DMS53 (cell line): Measurements from ENCODE around the gene NUAK2.
"Not testable (repeated sequence)": the region's sequence is repeated elsewhere in the genome, so short reads cannot be mapped to it uniquely, and the experiment has no call there.

Experiments used
- DNase-seq: peaks from one replicate; lab custom pipeline; 2025; lab: John Stamatoyannopoulos, UW

NUAK2 gene

GRCh38 chr1:205297546-205298177 lies 23.9 kb downstream of the NUAK2 start:
- not testable (repeated sequence) for DNase-seq

DNA sequence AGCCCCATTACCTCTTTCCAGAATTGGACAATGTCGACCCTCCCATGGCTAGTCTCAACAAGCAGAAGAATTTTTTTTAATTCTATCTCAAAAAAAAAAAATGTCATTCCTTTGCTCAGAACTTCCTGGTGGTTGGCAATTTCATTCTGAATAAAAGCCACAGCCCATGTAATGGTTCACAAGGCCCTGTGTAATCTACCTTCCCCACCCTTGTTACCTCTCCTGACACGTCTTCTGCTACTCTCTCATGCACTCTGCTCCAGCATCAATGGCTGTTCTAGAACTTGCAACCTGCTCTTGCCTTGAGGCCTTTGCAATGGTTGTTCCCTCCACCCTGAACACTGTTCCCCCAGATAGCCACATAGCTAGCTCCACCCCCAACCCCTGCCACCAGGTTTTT lies 25.4 kb downstream of the NUAK2 start:
- no peak for DNase-seq

DNA sequence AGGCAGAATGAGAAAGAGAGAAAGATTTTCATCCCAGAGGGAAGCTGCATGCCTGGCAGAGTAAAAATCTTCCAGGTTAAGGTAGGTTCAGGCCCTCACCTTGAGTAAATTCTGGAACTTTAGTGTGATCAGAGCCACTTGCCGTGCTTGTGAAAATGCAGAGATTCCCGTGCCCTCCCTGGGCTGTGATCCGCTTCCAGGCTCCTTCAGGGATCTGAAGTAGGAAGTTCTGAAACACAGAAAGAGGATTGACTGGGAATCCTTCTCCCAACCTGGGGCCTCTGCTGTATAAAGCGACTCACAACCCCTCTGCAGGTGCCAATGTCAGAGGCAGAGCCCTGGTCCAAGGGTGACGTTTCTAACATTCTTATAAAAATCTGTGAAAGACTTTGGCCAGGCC lies 26.6 kb downstream of the NUAK2 start:
- DNase-seq, result peak; percentile 55

DNA sequence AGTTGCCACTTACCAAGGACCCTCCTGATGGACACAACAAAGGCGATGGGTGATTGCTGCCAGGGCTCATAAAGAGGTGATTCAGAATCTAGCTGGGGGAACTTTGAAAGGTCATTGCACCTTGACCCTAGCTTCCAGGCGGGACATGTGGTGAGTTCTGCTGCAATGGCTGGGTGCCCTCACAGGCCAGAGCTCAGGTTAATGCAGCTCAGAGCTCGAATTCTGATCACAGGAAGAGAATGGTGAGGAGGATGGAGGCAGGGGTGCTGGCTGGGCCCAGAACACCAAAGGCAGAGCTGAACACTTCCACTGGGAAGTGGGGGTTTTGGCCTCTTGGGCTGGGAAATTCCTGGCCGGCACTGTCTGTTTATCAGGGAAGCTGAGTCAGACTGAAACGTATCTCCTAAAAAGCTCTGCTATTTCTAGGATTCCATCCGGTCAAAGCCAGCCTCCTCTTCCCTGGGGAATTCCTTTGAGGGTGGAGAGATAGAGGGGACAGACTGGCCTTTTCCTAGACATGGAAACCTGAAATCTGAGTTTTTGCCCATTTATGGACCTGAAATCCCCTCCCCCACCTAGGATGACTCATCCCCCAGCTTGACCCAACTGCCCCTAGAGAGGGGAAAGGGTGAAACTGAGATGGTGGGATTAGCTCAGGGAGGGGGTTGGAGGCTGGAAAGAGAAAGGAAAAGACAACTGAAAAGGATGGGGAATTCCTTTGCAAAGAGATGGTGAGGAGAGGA lies 27.2 kb downstream of the NUAK2 start:
- DNase-seq, result peak; percentile 76

- DNase-seq, result no peak
Measured at GRCh38 chr1:205293350-205294074, 28.0 kb downstream of the NUAK2 start.

GRCh38 chr1:205291596-205291995 lies 29.9 kb downstream of the NUAK2 start:
- DNase-seq, result no peak

DNA sequence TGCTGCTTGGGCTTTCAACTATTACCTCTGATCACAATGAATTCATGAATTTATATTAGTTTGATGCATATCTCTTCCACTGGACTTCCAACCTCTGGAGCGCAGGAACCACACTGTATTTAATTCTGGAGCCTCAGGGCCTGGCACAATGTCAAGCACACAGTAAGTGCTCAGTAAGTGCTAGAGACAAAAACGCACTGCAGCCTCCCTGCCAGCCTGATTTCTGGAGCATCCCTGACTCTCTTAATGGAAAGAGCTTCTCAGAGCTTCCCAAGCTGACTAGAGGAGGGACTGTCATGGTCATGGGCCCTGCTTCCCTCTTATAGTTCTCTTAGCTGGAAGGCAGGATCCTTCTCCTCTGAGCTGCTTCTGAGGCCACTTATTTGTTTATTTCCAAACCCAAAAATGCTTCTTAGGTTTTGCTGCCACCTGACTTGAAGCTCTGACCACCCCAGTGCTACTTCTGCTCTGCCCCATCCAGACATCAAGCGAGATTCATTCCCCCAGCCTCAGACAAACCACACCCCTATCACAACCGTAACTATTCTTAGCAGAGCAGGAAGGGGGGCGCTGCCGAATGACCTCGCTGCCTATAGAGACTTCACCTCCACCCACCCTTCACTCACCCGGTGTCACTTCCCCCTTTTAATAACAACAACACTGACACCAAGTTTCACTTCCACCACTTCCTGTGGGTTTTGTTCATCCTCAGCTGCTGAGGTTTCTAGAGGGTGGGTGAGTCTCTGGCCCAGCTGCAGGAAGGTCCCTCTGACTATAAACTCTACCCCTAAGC lies 33.6 kb downstream of the NUAK2 start:
- no peak for DNase-seq

DNA sequence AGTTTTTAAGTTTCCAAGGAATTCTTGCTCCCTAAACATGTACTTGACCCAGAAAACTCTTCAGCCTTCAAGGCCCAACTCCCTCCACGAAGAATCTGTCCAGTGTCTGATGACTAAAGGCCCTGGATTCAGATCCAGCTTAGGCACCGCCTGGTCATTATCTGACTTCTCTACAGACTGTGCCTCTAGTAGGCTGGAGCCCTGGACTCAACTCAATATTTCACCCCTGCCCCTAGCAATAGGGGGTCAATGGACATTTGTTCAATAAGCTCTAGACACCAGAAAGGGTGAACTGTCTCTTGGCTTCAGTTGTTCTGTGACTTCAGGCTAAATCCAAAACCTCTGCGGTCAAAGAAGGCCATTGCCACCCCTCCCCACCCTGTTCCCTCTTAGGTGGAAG lies 34.5 kb downstream of the NUAK2 start:
- DNase-seq, result no peak

- DNase-seq, result no peak
Measured at GRCh38 chr1:205286335-205286950, 35.1 kb downstream of the NUAK2 start.

GRCh38 chr1:205285381-205286101 lies 36.0 kb downstream of the NUAK2 start:
- peak; percentile 43 for DNase-seq

- peak; percentile 100 for DNase-seq
Measured at GRCh38 chr1:205284420-205285144, 37.0 kb downstream of the NUAK2 start.

DNA sequence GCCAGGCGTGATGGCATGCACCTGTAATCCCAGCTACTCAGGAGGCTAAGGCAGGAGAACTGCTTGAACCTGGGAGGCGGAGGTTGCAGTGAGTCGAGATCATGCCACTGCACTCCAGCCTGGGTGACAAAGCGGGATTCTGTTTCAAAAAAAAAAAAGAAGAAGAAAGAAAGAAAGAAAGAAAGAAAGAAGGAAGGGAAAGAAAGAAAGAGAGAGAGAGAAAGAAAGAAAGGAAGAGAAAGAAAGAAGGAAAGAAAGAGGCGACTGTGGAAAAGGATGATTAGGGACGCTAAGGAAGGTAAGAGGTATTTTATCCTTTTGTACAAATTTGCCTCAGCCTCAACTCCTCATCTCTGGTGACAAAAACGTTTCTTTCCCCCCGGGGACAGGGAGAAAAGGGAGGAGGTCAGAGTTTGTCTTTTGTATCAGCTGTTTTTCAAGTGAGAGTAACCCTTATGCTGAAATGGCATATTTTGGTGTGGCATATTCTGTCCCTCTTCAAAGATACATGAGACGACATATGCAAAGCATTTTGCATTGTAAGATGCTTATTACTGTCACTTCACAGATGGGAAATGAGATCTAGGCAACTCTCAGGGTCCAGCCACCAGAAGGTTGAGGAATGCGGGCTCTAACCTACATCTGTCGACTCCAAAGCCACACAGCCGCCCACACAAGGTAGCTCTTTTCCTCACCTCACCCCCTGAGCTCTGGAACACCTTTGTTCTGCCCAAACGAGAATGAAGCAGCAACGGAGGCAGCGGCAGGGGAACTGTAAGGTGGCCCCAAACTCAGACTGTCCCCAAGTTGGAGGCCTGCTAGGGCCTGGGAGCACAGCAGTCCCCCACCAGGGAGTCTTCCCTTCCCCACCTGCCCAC lies 38.0 kb downstream of the NUAK2 start:
- no peak for DNase-seq

DNA sequence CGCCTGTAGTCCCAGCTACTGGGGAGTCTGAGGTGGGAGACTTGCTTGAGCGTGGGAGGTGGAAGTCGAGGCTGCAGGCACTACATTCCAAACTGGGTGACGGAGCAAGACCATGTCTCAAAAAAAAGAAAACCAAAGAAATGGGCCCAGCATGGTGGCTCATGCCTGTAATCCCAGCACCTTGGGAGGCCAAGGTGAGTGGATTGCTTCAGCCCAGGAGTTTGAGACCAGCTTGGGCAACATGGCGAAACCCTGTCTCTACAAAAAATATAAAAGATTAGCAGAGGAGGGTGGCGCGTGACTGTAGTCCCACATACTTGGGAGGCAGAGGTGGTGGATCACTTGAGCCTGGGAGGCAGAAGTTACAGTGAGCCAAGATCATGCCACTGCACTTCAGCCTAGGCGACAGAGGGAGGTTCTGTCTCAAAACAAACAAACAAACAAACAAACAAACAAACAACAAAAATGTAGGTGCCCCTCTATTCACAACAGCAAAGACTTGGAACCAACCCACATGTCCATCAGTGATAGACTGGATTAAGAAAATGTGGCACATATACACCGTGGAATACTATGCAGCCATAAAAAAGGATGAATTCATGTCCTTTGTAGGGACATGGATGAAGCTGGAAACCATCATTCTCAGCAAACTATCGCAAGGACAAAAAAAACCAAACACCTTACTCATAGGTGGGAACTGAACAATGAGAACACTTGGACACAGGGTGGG lies 40.7 kb downstream of the NUAK2 start:
- not testable (repeated sequence) for DNase-seq

- DNase-seq, result no peak
Measured at GRCh38 chr1:205279986-205280385, 41.6 kb downstream of the NUAK2 start.

GRCh38 chr1:205276689-205277065 lies 44.9 kb downstream of the NUAK2 start:
- DNase-seq, result no peak

- DNase-seq, result no peak
Measured at GRCh38 chr1:205275916-205276688, 45.4 kb downstream of the NUAK2 start.

- DNase-seq, result peak; percentile 88
Measured at GRCh38 chr1:205275133-205275532, 46.4 kb downstream of the NUAK2 start.
